CD14-positive monocyte (primary cell): Measurements from ENCODE around the gene SESN3. TPM values are rescaled to one million over a fixed set of nuclear protein-coding genes. Genes with fewer than 3 reads are reported as not detected.

Source experiments
- DNase-seq, 3 donors: peaks; one replicate each; pipeline ENCODE4 v3.0.0-alpha.2; 2011 to 2022
- H2AFZ ChIP-seq: 2 replicates; pipeline ENCODE4 v1.6.0; 2012; ENCODE audit warnings: mild to moderate bottlenecking, low read depth, low read length, inconsistent platforms; ENCODE audit not compliant: insufficient read depth, poor library complexity, severe bottlenecking
- H3K27ac ChIP-seq, 2 donors: 1 replicate in 1 of 2; 2 replicates in 1 of 2; pipeline ENCODE4 v1.5.1; 2012 to 2013; ENCODE audit warnings: low read length in 2 of 2, control low read depth in 1 of 2, inconsistent platforms in 1 of 2, low read depth in 1 of 2, mild to moderate bottlenecking in 1 of 2
- H3K27me3 ChIP-seq, 2 donors: one replicate each; pipeline versions ENCODE4 v1.6.0 to v1.6.1; 2011 to 2013; ENCODE audit warnings: low read length in 2 of 2; ENCODE audit not compliant: control insufficient read depth in 2 of 2, insufficient read depth in 2 of 2
- H3K36me3 ChIP-seq, 2 donors: replicated peaks in 1 of 2; 1 replicate in 1 of 2; 2 replicates in 1 of 2; pipeline versions ENCODE4 v1.5.1 to v1.6.1; 2012 to 2013; ENCODE audit warnings: low read length in 2 of 2, control low read depth in 1 of 2, inconsistent platforms in 1 of 2, mild to moderate bottlenecking in 1 of 2; ENCODE audit not compliant: insufficient read depth in 2 of 2, control insufficient read depth in 1 of 2
- H3K4me1 ChIP-seq, 2 donors: 1 replicate in 1 of 2; 2 replicates in 1 of 2; pipeline versions ENCODE4 v1.5.1 to v1.6.1; 2012 to 2013; ENCODE audit warnings: low read length in 2 of 2, control low read depth in 1 of 2, inconsistent platforms in 1 of 2, mild to moderate bottlenecking in 1 of 2, moderate library complexity in 1 of 2; ENCODE audit not compliant: insufficient read depth in 2 of 2, control insufficient read depth in 1 of 2
- H3K4me2 ChIP-seq: replicated peaks from 2 replicates; pipeline ENCODE3; 2012; ENCODE audit warnings: low read length, moderate library complexity, mild to moderate bottlenecking; ENCODE audit not compliant: poor library complexity, severe bottlenecking; ENCODE audit errors: extremely low read depth
- H3K4me3 ChIP-seq, 3 experiments: fragments of 200-600 bp in 1 of 3; sonication (generic) in 1 of 3; replicated peaks in 1 of 3; 1 replicate in 2 of 3; 2 replicates in 1 of 3; pipeline ENCODE4 v1.5.1; 2011 to 2013; ENCODE audit warnings: low read length in 3 of 3, mild to moderate bottlenecking in 3 of 3, control low read depth in 2 of 3, low read depth in 2 of 3, inconsistent platforms in 1 of 3, moderate library complexity in 1 of 3
- H3K79me2 ChIP-seq: 2 replicates; pipeline ENCODE4 v1.6.0; 2012; ENCODE audit warnings: mild to moderate bottlenecking, control low read depth, inconsistent platforms, low read length, moderate library complexity; ENCODE audit not compliant: insufficient read depth
- H3K9ac ChIP-seq: 2 replicates; pipeline ENCODE4 v1.6.0; 2017; ENCODE audit warnings: low read length, mild to moderate bottlenecking; ENCODE audit not compliant: insufficient read depth, poor library complexity, severe bottlenecking
- H3K9me3 ChIP-seq, 2 donors: replicated peaks in 1 of 2; 1 replicate in 1 of 2; 2 replicates in 1 of 2; pipeline versions ENCODE4 v1.5.1 to v1.6.1; 2012 to 2013; ENCODE audit warnings: low read length in 2 of 2, control low read depth in 1 of 2; ENCODE audit not compliant: control insufficient read depth in 1 of 2, insufficient read depth in 1 of 2
- H4K20me1 ChIP-seq: 2 replicates; pipeline ENCODE4 v1.6.0; 2012; ENCODE audit warnings: mild to moderate bottlenecking, low read length, control low read depth, moderate library complexity; ENCODE audit not compliant: insufficient read depth
- H3K27ac Mint-ChIP-seq, 7 donors: one replicate each; pipeline ENCODE4 v1.8.0; 2020; ENCODE audit warnings: mild to moderate bottlenecking in 7 of 7, mixed read lengths in 7 of 7, moderate library complexity in 6 of 7, inconsistent platforms in 2 of 7
- H3K27me3 Mint-ChIP-seq, 3 donors: one replicate each; pipeline ENCODE4 v1.8.0; 2021 to 2022; ENCODE audit warnings: low read depth in 3 of 3, mild to moderate bottlenecking in 3 of 3, mixed read lengths in 3 of 3, moderate library complexity in 3 of 3, inconsistent platforms in 1 of 3
- H3K36me3 Mint-ChIP-seq, 2 donors: one replicate each; pipeline ENCODE4 v1.8.0; 2020; ENCODE audit warnings: mixed read lengths in 2 of 2, inconsistent platforms in 1 of 2, mild to moderate bottlenecking in 1 of 2
- H3K4me1 Mint-ChIP-seq: one replicate; pipeline ENCODE4 v1.8.0; 2020; ENCODE audit warnings: mild to moderate bottlenecking, mixed read lengths
- H3K4me3 Mint-ChIP-seq, 2 donors: one replicate each; pipeline ENCODE4 v1.8.0; 2020; ENCODE audit warnings: mild to moderate bottlenecking in 2 of 2, mixed read lengths in 2 of 2, moderate library complexity in 1 of 2
- H3K9me3 Mint-ChIP-seq, 7 donors: one replicate each; pipeline ENCODE4 v1.8.0; 2020 to 2022; ENCODE audit warnings: mixed read lengths in 7 of 7, mild to moderate bottlenecking in 6 of 7, moderate library complexity in 6 of 7, inconsistent platforms in 2 of 7
- CTCF ChIP-seq: fragments of 200-600 bp; IDR thresholded peaks from one replicate; pipeline ENCODE4 v1.8.0; 2022; ENCODE audit warnings: antibody characterized with exemption, mild to moderate bottlenecking
- WGBS: methylation state at CpG from one replicate; pipeline ENCODE4 v1.1.5; 2013; ENCODE audit warnings: missing lambda C conversion rate; ENCODE audit not compliant: insufficient coverage; 5-methylcytosine and 5-hydroxymethylcytosine counted together
- intact Hi-C, 2 donors: fragments of 100-400 bp; cut with micrococcal nuclease; formaldehyde crosslinking; loops; one replicate each; pipeline versions ENCODE4 v1.15.0 to v1.15.1; 2023
- polyA plus RNA-seq, 3 donors: library from polyadenylated mRNA; depleted of rRNA in 1 of 3; unstranded in 2 of 3; stranded (reverse) in 1 of 3; fragments of 300-500 nt in 2 of 3; fragments of >200 nt in 1 of 3; fragmentation: Illumina TruSeq in 2 of 3; gene quantifications; 1 replicate in 2 of 3; 2 replicates in 1 of 3; pipeline ENCODE4 v1.2.3, GENCODE V29; 2012 to 2021

SESN3 gene
- polyA plus RNA-seq, 3 donors, result 1.1 to 7.4 (median 1.4) TPM

DNA sequence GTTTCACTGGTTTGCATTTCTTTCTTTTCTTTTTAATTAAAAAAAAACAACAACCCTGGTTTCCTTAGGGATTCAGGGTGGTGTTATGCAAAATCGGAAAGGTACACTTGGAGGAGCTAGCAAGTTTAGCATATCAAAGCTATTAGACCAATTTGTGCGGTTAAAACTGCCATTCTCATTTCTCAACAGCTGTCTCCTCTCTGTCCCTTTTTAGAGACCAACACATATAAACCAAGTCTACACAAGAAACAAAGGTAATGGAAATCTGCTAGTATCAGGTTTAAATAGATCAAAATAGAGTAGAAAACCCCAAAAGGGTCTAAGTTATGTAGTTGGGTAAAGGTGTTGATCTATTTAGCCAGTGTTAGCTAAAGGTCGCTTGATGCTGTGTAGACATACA, 1.7 kb upstream of the SESN3 start:
- intact Hi-C loops, result loop anchor here (5.0 to 10.0 kb wide), 5 partner anchors 50 to 552 kb away; partner anchors contain the start of gene FAM76B (in 1 of the 2)
- Mint-ChIP-seq H3K27ac (no peak overlapping the region), H3K4me1 (peaks cover 29% of the 10 kb centered on the region), H3K9me3 (no peaks in the 10 kb centered on the region), H3K4me3 (no peak overlapping the region), H3K27me3 (no peaks in the 10 kb centered on the region), H3K36me3 (no peaks in the 10 kb centered on the region)
- Histone ChIP-seq H3K79me2 (peaks cover 33% of the 10 kb centered on the region), H3K9me3 (no peaks in the 10 kb centered on the region), H3K27ac (peak overlapping the region; percentile 83 to 92), H3K9ac (peak overlapping the region; percentile 59), H3K4me1 (peaks cover 28 to 46% of the 10 kb centered on the region in 2 donors), H3K27me3 (no peaks in the 10 kb centered on the region), H4K20me1 (peaks cover 24% of the 10 kb centered on the region), H3K4me2 (peak overlapping the region; percentile 82), H3K36me3 (no peaks in the 10 kb centered on the region), H2AFZ (peak overlapping the region; percentile 83), H3K4me3 (peak overlapping the region; percentile 71 to 91 (median 90))
- no peak for TF ChIP-seq CTCF
- WGBS, result 52% methylated on average over 2 of the region's 3 CpGs
- DNase-seq, result no peak

DNA sequence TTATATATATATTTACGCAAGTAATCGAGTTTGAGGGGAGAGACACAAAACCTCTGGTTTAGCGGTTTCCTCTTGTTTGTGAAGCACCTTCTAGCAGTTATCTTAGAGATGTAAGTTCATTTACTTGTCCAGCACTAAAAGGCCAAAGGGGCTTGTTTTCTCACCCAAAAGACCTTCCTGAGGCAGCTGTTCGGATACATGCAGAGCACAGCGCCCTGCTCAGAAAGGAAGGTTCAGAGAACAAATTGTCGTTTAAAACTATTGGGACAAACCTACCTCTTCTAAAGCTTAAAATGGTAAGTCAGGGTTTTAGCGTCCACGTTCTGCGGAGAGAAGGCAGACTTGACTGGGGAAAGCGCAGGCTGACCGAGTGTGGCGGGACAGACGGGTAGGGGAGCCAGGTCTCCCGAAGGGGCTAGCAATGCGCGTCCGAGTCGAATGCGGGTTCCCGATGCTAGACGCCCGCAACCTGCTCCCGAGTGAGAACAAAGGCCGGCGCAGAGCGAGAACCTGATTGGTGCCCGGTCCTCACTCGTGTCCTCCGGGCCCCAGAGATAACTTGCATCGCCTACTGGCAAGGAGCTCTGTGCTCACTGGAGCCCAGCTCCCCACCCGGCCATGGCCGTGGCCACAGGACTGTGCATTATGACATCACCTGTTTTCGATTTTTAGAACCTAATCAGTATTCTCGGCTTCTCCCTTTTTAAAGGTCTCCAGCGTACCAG, 1.0 kb upstream of the SESN3 start:
- Histone ChIP-seq H4K20me1 (peaks cover 29% of the 10 kb centered on the region), H3K27me3 (no peaks in the 10 kb centered on the region), H3K27ac (peak overlapping the region; percentile 83 to 92), H2AFZ (peak overlapping the region; percentile 83), H3K9ac (peak overlapping the region; percentile 59), H3K4me2 (peak overlapping the region; percentile 82), H3K79me2 (peaks cover 39% of the 10 kb centered on the region), H3K4me3 (peak overlapping the region; percentile 71 to 91 (median 90)), H3K36me3 (no peaks in the 10 kb centered on the region), H3K9me3 (no peaks in the 10 kb centered on the region), H3K4me1 (peaks cover 32 to 52% of the 10 kb centered on the region in 2 donors)
- Mint-ChIP-seq H3K9me3 (no peaks in the 10 kb centered on the region), H3K27me3 (no peaks in the 10 kb centered on the region), H3K4me1 (peaks cover 29% of the 10 kb centered on the region), H3K4me3 (no peak overlapping the region), H3K27ac (no peak overlapping the region), H3K36me3 (no peaks in the 10 kb centered on the region)
- WGBS, result under 1% methylated on average over 27 of the region's 35 CpGs
- intact Hi-C loops, result loop anchor here (5.0 to 10.0 kb wide), 5 partner anchors 50 to 553 kb away; partner anchors contain the start of gene FAM76B (in 1 of the 2)
- DNase-seq, result peak; percentile 58 to 72 (median 62)
- no peak for TF ChIP-seq CTCF
